T-cell (primary cell): ENCODE data around the gene CADM1. TPM values are rescaled to one million over a fixed set of nuclear protein-coding genes. Genes with fewer than 3 reads are reported as not detected.

Experiments used
- ATAC-seq, 4 experiments: fragments of 200-7000 bp in 3 of 4; fragments of 150-1000 bp in 1 of 4; cut with Tn5 transposase; replicated peaks in 1 of 4; 1 replicate in 3 of 4; 2 replicates in 1 of 4; pipeline ENCODE4 v1.10.0; 2021; ENCODE audit warnings: moderate library complexity in 3 of 4, mild to moderate bottlenecking in 2 of 4, moderate number of reproducible peaks in 1 of 4
- CTCF ChIA-PET, 2 donors: fragments of 300-600 bp; sonication (Branson Sonifier 250); formaldehyde crosslinking; loops; one replicate each; lab custom pipeline; 2022; ENCODE audit warnings: antibody characterized with exemption in 2 of 2; lab: Charles Lee
- POLR2A ChIA-PET, 2 donors: fragments of 300-600 bp; sonication (Branson Sonifier 250); formaldehyde crosslinking; loops; one replicate each; lab custom pipeline; 2022; ENCODE audit warnings: antibody characterized with exemption in 2 of 2; lab: Charles Lee
- DNase-seq, 35 experiments: peaks; one replicate each; pipeline versions ENCODE4 v3.0.0 to v3.0.0-alpha.2; 2013 to 2023
- H3K27ac ChIP-seq: one replicate; pipeline ENCODE4 v1.5.1; 2013; ENCODE audit warnings: low read length
- H3K27me3 ChIP-seq, 2 experiments: replicated peaks in 1 of 2; 1 replicate in 1 of 2; 2 replicates in 1 of 2; pipeline versions ENCODE4 v1.6.1 to v1.7.0; 2013; ENCODE audit warnings: low read length in 1 of 2, mixed read lengths in 1 of 2; ENCODE audit not compliant: control insufficient read depth in 2 of 2, insufficient read depth in 2 of 2; ENCODE audit errors: extremely low read depth in 1 of 2
- H3K36me3 ChIP-seq, 2 donors: 1 replicate in 1 of 2; 2 replicates in 1 of 2; pipeline versions ENCODE4 v1.6.1 to v1.7.0; 2013; ENCODE audit warnings: low read length in 1 of 2; ENCODE audit not compliant: control insufficient read depth in 2 of 2, insufficient read depth in 1 of 2; ENCODE audit errors: extremely low read depth in 1 of 2
- H3K4me1 ChIP-seq, 2 experiments: 1 replicate in 1 of 2; 2 replicates in 1 of 2; pipeline versions ENCODE4 v1.6.1 to v1.7.0; 2013; ENCODE audit warnings: low read length in 2 of 2, mixed read lengths in 1 of 2; ENCODE audit not compliant: insufficient read depth in 2 of 2, control insufficient read depth in 1 of 2; ENCODE audit errors: extremely low read depth in 1 of 2
- H3K4me3 ChIP-seq, 2 donors: 1 replicate in 1 of 2; 2 replicates in 1 of 2; pipeline versions ENCODE4 v1.5.1 to v1.7.0; 2013; ENCODE audit warnings: mild to moderate bottlenecking in 2 of 2, low read length in 1 of 2, moderate library complexity in 1 of 2; ENCODE audit not compliant: control insufficient read depth in 1 of 2; ENCODE audit errors: extremely low read depth in 1 of 2
- H3K9me3 ChIP-seq: 2 replicates; pipeline ENCODE4 v1.7.0; 2013
- H3K27ac Mint-ChIP-seq, 2 donors: one replicate each; pipeline ENCODE4 v1.8.0; 2020 to 2021; ENCODE audit warnings: mild to moderate bottlenecking in 2 of 2, mixed read lengths in 2 of 2
- H3K27me3 Mint-ChIP-seq, 2 donors: one replicate each; pipeline ENCODE4 v1.8.0; 2021 to 2022; ENCODE audit warnings: mixed read lengths in 2 of 2
- H3K36me3 Mint-ChIP-seq: one replicate; pipeline ENCODE4 v1.8.0; 2021; ENCODE audit warnings: mixed read lengths
- H3K4me1 Mint-ChIP-seq, 3 donors: one replicate each; pipeline ENCODE4 v1.8.0; 2020 to 2022; ENCODE audit warnings: mixed read lengths in 3 of 3, mild to moderate bottlenecking in 1 of 3
- H3K4me3 Mint-ChIP-seq, 3 donors: one replicate each; pipeline ENCODE4 v1.8.0; 2020 to 2022; ENCODE audit warnings: mild to moderate bottlenecking in 3 of 3, mixed read lengths in 3 of 3, moderate library complexity in 3 of 3
- H3K9me3 Mint-ChIP-seq, 3 donors: one replicate each; pipeline ENCODE4 v1.8.0; 2020 to 2022; ENCODE audit warnings: mixed read lengths in 3 of 3
- WGBS: methylation state at CpG from one replicate; pipeline ENCODE4 v1.1.5; 2013; ENCODE audit warnings: missing lambda C conversion rate; ENCODE audit not compliant: insufficient coverage; 5-methylcytosine and 5-hydroxymethylcytosine counted together
- total RNA-seq, 35 experiments: library from RNA in 6 of 35; stranded (reverse) in 6 of 35; fragments of 120-200 nt in 1 of 35; gene quantifications; one replicate each; pipeline versions ENCODE4 v1.2.1 to v1.2.4 and lab custom pipeline; 2013 to 2026

Gene CADM1
- total RNA-seq, 5 donors from 2014 or later (not counting 1 experiment from before 2014, with no cell fraction given): 2.1 to 6.7 (median 3.1) TPM

DNA sequence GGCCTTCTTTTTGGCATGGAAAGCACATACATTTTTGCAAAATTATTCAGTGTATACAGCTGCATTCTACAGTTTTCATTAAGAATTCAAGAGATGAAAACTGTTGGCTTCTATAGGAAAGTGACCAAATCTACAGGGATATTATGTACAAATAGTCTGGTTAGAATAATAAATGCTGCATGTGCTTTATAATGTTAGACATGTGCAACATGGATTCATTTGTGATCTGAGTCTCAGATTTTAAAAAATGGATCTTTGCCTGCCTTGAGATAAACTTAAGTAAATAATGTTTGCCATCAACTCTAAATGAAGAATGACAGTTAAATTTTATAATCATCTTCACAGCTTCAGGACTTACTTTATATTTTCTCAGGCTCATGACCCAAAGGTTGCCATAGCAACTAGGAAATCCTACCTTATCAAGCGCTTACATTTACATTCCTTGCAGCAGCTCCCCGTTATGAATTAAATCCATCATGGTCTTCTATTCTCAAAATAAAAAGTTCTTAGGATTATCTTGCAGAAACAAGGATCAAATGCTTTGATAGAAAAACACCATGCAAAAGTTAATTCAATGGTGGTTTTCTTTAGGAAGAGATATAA, 200.2 kb downstream of the CADM1 start:
- no peaks in the 10 kb centered on the region for H3K4me1 Mint-ChIP-seq
- ATAC-seq (no peak), DNase-seq (no peak)
- ChIA-PET CTCF (no interaction called here), POLR2A (interaction anchor here in 1 of 2 donors (0.5 kb wide), 1 partner anchor 45 kb away, joined by 4 read pairs; no protein-coding TSS in a partner anchor)
- no peaks in the 10 kb centered on the region for H3K27me3 ChIP-seq
- no peaks in the 10 kb centered on the region for H3K36me3 Mint-ChIP-seq
- H3K4me3 Mint-ChIP-seq: no peak overlapping the region
- H3K9me3 Mint-ChIP-seq: no peaks in the 10 kb centered on the region
- peaks cover 0 to 7% of the 10 kb centered on the region in 2 donors for H3K27me3 Mint-ChIP-seq
- H3K36me3 ChIP-seq: no peaks in the 10 kb centered on the region
- no peak overlapping the region for H3K27ac ChIP-seq
- H3K4me1 ChIP-seq: no peaks in the 10 kb centered on the region
- H3K27ac Mint-ChIP-seq: no peak overlapping the region
- no peaks in the 10 kb centered on the region for H3K9me3 ChIP-seq
- no peak overlapping the region for H3K4me3 ChIP-seq
- WGBS: 100% methylated on average over 1 of the region's 2 CpGs

DNA sequence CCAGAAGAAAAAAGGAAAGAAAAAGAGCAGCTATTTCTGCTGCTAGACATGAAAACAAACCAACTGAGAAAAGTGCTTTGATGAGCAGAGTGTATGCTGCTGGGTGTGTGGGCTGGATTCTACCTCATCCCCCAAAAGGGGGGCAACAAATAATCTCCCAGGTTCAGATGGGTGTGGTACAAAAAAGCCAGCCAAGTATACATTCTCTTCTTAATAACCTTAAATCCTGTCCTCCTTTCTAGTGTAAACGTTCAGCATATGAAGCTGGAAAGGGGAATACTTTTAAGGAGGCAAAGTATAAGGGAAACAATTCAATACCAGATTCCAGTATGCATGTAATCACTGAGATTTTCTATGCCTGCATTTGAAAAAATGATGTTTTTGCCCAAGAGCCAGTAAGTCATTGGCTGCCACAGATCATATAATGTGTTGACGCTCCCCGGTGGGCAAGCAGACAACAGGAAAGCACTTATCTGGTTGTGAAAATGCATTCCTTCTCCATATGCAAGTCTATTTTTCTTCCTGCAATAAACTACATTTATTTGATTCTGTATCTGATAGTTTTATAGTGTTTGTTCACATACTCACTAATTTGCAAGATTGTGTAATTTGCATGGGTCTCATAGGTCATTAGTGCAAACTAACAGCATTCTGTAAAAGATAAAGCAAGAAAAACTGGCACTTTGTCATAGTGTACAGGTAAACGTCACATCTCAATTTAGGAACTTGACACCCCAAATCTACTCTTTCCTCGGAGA, 201.1 kb downstream of the CADM1 start:
- H3K9me3 ChIP-seq: no peaks in the 10 kb centered on the region
- no peak overlapping the region for H3K27ac ChIP-seq
- POLR2A ChIA-PET: no interaction called here
- no peak overlapping the region for H3K4me3 Mint-ChIP-seq
- H3K4me1 Mint-ChIP-seq: no peaks in the 10 kb centered on the region
- no peaks in the 10 kb centered on the region for H3K9me3 Mint-ChIP-seq
- no peak for ATAC-seq
- no CpG with 5 or more reads among the region's 5 CpGs for WGBS
- no peaks in the 10 kb centered on the region for H3K36me3 ChIP-seq
- no peaks in the 10 kb centered on the region for H3K4me1 ChIP-seq
- no peaks in the 10 kb centered on the region for H3K27me3 ChIP-seq
- H3K36me3 Mint-ChIP-seq: no peaks in the 10 kb centered on the region
- peaks cover 0 to 11% of the 10 kb centered on the region in 2 donors for H3K27me3 Mint-ChIP-seq
- H3K27ac Mint-ChIP-seq: no peak overlapping the region
- no peak overlapping the region for H3K4me3 ChIP-seq
- no peak for DNase-seq
- CTCF ChIA-PET: no interaction called here

DNA sequence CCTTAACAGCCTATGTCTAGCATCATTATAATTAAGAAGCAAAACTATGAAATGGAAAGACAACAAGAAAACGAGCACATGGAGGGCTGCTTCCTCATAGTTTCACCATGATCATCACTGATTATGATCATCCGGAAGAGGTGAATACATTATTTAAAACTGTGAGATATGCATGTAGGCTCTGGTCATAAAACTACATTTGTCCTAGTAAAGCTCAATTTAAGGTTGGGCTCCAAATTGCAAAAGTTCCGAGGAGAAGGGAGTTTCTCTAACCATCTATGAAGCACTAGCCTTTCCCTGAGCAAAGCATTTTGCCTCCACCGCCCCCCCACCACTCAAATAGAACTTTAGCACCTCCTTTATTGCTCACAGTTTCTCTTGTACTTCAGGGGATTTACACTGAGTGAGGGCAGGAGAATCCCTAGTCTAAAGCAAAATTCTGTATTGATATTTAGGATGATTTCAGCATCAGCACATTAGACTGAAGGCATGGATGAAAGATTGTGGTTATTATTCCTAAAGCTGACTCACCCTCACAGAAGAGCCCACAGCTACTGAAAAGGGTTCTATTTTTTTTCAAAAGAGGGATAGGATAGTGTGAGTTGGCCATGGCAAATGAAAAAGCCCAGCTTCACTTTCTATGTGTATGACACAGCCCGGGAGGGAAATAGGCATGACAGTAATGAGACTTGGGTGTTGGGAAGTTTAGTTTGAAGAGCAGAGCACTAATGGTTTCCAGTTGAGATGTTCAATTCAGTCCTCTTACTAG, 203.4 kb downstream of the CADM1 start:
- H3K4me3 ChIP-seq: no peak overlapping the region
- no peaks in the 10 kb centered on the region for H3K4me1 ChIP-seq
- H3K27me3 Mint-ChIP-seq: peaks cover 0 to 11% of the 10 kb centered on the region in 2 donors
- no peaks in the 10 kb centered on the region for H3K36me3 Mint-ChIP-seq
- ATAC-seq: no peak
- no peaks in the 10 kb centered on the region for H3K4me1 Mint-ChIP-seq
- H3K9me3 Mint-ChIP-seq: no peaks in the 10 kb centered on the region
- H3K36me3 ChIP-seq: no peaks in the 10 kb centered on the region
- no peak overlapping the region for H3K27ac Mint-ChIP-seq
- peaks cover 2% of the 10 kb centered on the region in 2 experiments for H3K27me3 ChIP-seq
- no peaks in the 10 kb centered on the region for H3K9me3 ChIP-seq
- WGBS: 78% methylated on average over 1 of the region's 5 CpGs
- CTCF ChIA-PET: no interaction called here
- no peak for DNase-seq
- H3K4me3 Mint-ChIP-seq: no peak overlapping the region
- POLR2A ChIA-PET: no interaction called here
- no peak overlapping the region for H3K27ac ChIP-seq

DNA sequence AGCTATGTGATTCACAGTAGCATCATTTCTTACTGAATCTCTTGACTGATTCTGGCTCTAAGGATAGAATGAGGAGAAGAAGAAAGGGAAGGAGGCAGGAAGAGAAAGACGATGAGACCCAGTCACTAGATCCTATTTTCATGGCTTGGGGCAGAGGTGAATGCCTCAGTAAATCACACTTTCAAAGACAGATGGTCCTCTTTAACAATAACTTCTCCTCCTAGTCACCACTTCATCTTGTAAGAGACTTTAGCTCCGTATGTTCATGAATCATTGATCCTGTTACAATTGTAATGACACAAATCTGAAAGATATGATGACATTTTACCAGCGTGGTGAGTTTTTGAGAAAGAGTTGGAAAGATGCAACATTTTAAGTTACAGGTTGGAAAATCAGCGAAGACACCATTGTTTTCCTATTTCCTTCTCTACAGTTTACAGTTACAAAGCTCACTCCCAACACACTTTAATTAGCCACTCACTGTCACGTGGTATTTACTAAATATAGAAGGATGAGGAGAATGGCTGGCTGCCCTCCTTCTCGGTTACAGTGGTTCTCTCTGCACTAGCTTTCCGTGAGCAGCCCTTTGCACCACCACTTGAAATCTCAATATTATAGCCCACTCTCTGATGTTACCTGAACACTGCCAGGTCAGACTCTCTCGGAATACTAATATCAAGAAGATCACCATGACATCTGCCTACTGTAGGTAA, 205.8 kb downstream of the CADM1 start:
- H3K4me1 Mint-ChIP-seq: no peaks in the 10 kb centered on the region
- 91% methylated on average over 1 of the region's 8 CpGs for WGBS

DNA sequence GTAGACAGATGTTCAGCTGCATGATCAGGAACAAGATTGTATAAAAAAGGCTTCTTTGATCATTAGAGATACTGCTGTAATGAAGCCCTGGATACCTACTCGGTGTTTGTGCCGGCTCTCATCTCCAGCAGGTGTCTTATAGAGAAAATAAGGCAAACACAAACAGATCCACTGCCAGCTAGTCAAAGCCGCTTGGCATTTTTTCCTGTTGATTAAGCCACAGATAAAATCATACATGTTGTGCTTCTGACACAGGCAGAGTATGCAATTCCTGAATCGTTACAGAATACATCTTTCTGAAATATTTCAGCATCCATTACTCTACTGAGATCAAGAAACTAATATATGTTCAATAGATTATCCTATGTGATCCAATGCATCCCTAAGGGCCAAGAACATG, 206.9 kb downstream of the CADM1 start:
- peaks cover 3 to 10% of the 10 kb centered on the region in 2 donors for H3K27me3 Mint-ChIP-seq
- ATAC-seq (no peak), DNase-seq (no peak)
- H3K27ac ChIP-seq: no peak overlapping the region
- H3K36me3 Mint-ChIP-seq: no peaks in the 10 kb centered on the region
- H3K4me3 ChIP-seq: no peak overlapping the region
- no peaks in the 10 kb centered on the region for H3K4me1 ChIP-seq
- H3K36me3 ChIP-seq: no peaks in the 10 kb centered on the region
- no peaks in the 10 kb centered on the region for H3K9me3 Mint-ChIP-seq
- H3K4me1 Mint-ChIP-seq: no peaks in the 10 kb centered on the region
- ChIA-PET CTCF (no interaction called here), POLR2A (no interaction called here)
- peaks cover 2 to 3% of the 10 kb centered on the region in 2 experiments for H3K27me3 ChIP-seq
- no peak overlapping the region for H3K27ac Mint-ChIP-seq
- H3K4me3 Mint-ChIP-seq: no peak overlapping the region
- no peaks in the 10 kb centered on the region for H3K9me3 ChIP-seq
- 88% methylated on average over 1 of the region's 4 CpGs for WGBS

More for the DNA sequence above, 205.8 kb downstream of the CADM1 start:
- H3K9me3 ChIP-seq: no peaks in the 10 kb centered on the region
- no peak overlapping the region for H3K27ac ChIP-seq
- no peaks in the 10 kb centered on the region for H3K4me1 ChIP-seq
- CTCF ChIA-PET: no interaction called here
- peaks cover 2 to 3% of the 10 kb centered on the region in 2 experiments for H3K27me3 ChIP-seq
- Mint-ChIP-seq H3K9me3 (no peaks in the 10 kb centered on the region), H3K27ac (no peak overlapping the region), H3K27me3 (peaks cover 3 to 7% of the 10 kb centered on the region in 2 donors), H3K4me3 (no peak overlapping the region), H3K36me3 (no peaks in the 10 kb centered on the region)
- H3K36me3 ChIP-seq: no peaks in the 10 kb centered on the region
- DNase-seq (no peak), ATAC-seq (no peak)
- POLR2A ChIA-PET: no interaction called here
- no peak overlapping the region for H3K4me3 ChIP-seq

DNA sequence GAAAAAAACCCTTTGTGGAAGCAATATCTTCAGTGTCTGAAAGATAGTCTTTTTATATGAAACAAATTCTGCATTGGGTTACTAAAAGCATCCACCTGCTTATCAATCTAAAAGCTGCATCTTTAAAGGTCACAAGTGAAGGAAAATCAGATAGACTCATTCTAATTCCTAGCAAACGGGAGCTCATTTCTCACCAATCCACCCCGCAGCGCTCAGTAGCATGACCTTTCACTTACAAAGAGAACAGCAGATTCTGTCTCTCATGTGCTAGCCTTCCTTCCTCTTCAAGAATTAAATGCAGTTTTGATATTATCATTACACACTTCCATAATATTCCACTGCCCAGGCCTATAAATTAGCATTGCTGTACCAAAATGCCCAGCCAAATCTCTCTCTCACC, 212.9 kb downstream of the CADM1 start:
- Histone ChIP-seq H3K36me3 (no peaks in the 10 kb centered on the region), H3K27me3 (peaks cover 2 to 3% of the 10 kb centered on the region in 2 experiments), H3K27ac (no peak overlapping the region), H3K4me3 (no peak overlapping the region), H3K9me3 (no peaks in the 10 kb centered on the region), H3K4me1 (no peaks in the 10 kb centered on the region)
- CTCF ChIA-PET: no interaction called here
- Mint-ChIP-seq H3K9me3 (no peaks in the 10 kb centered on the region), H3K4me1 (no peaks in the 10 kb centered on the region), H3K27me3 (peaks cover 3 to 7% of the 10 kb centered on the region in 2 donors), H3K36me3 (no peaks in the 10 kb centered on the region), H3K27ac (no peak overlapping the region), H3K4me3 (no peak overlapping the region)
- DNase-seq: no peak
- POLR2A ChIA-PET: no interaction called here
- no peak for ATAC-seq
- WGBS: 80% methylated on average over 2 of the region's 3 CpGs
